Body of pancreas (tissue), 4 donors: Measurements from ENCODE around the gene CIAO2A. TPM values are rescaled to one million over a fixed set of nuclear protein-coding genes. Genes with fewer than 3 reads are reported as not detected.

Experiments used
- ATAC-seq: fragments of 150-250 bp; one replicate; pipeline ENCODE4 v1.9.1; 2016
- DNase-seq, 4 donors: peaks; one replicate each; pipeline ENCODE4 v3.0.0-alpha.2; 2019
- H3K27ac ChIP-seq, 4 donors: fragments of 200-600 bp; sonication (generic); 1 replicate in 3 of 4; 2 replicates in 1 of 4; pipeline versions ENCODE4 v1.5.1 to v1.6.1; 2016 to 2019; ENCODE audit warnings: mild to moderate bottlenecking in 1 of 4, mixed read lengths in 1 of 4, moderate library complexity in 1 of 4
- H3K27me3 ChIP-seq, 2 donors: fragments of 200-600 bp; sonication (generic); one replicate each; pipeline ENCODE4 v1.6.0; 2016; ENCODE audit warnings: mild to moderate bottlenecking in 1 of 2
- H3K36me3 ChIP-seq, 2 donors: fragments of 200-600 bp; sonication (generic); replicated peaks in 1 of 2; 2 replicates each; pipeline ENCODE4 v1.5.1; 2016; ENCODE audit warnings: low read depth in 2 of 2; ENCODE audit not compliant: insufficient read depth in 1 of 2
- H3K4me1 ChIP-seq: fragments of 200-600 bp; sonication (generic); one replicate; pipeline ENCODE4 v1.6.0; 2016
- H3K4me3 ChIP-seq, 2 donors: fragments of 200-600 bp; sonication (generic); 1 replicate in 1 of 2; 2 replicates in 1 of 2; pipeline ENCODE4 v1.5.1; 2016 to 2019
- H3K9me3 ChIP-seq, 3 donors: fragments of 200-600 bp; sonication (generic); 1 replicate in 2 of 3; 2 replicates in 1 of 3; pipeline ENCODE4 v1.5.1; 2016
- POLR2A ChIP-seq, 3 donors: fragments of 450-650 bp; IDR thresholded peaks; one replicate each; pipeline ENCODE4 v1.6.1; 2016; ENCODE audit warnings: antibody characterized with exemption in 3 of 3, mild to moderate bottlenecking in 2 of 3
- WGBS, 2 donors: methylation state at CpG; one replicate each; pipeline ENCODE4 v1.1.5; 2017; 5-methylcytosine and 5-hydroxymethylcytosine counted together
- intact Hi-C: fragments of 100-400 bp; cut with DNase I; formaldehyde crosslinking; loops from one replicate; pipeline ENCODE4 v1.15.1; 2023
- total RNA-seq, 2 donors: library from RNA; depleted of rRNA; stranded (reverse); fragments of >200 nt; gene quantifications; one replicate each; pipeline ENCODE4 v1.1.0, GENCODE V29; 2016
- TF ChIP-seq, protein P1 (sequence below), 7 experiments: fragments of 450-650 bp in 4 of 7; fragments of 200-600 bp in 3 of 7; sonication (generic) in 3 of 7; IDR thresholded peaks; one replicate each; pipeline ENCODE4 v1.5.1; 2016 to 2019; ENCODE audit warnings: antibody characterized with exemption in 7 of 7

CIAO2A gene
- total RNA-seq, 2 donors from 2014 or later, result 48.1 to 57.1 TPM

DNA sequence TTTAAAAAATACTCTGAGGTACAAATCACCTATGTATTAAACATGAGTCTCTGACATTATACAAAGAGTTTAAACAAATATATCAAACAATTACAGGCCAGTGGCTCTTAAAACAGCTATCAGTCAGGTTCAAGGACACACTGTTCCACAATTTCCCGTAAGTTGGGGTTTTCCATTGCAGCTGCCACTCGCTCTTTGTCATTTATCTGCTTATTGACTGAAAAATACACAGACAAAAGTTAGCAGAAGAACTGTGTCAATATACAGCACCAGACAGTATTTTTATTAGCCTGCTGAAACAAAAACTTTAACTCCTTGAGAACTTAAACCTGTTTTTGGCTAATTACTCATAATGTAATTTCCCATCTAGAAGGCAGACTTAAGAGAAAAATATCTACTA, 20.8 kb downstream of the CIAO2A start:
- H3K9me3 ChIP-seq, result no peaks in the 10 kb centered on the region
- ATAC-seq, result peak; percentile 65
- no peaks in the 10 kb centered on the region for H3K36me3 ChIP-seq
- WGBS, 2 donors, result 17 to 31% methylated on average over 2 of the region's 2 CpGs
- peaks cover 69% of the 10 kb centered on the region for H3K4me1 ChIP-seq
- H3K27me3 ChIP-seq, result no peaks in the 10 kb centered on the region
- DNase-seq, result peak; percentile 26 to 75 (median 52)
- intact Hi-C loops, result no loop called here
- TF ChIP-seq, protein P1, sequence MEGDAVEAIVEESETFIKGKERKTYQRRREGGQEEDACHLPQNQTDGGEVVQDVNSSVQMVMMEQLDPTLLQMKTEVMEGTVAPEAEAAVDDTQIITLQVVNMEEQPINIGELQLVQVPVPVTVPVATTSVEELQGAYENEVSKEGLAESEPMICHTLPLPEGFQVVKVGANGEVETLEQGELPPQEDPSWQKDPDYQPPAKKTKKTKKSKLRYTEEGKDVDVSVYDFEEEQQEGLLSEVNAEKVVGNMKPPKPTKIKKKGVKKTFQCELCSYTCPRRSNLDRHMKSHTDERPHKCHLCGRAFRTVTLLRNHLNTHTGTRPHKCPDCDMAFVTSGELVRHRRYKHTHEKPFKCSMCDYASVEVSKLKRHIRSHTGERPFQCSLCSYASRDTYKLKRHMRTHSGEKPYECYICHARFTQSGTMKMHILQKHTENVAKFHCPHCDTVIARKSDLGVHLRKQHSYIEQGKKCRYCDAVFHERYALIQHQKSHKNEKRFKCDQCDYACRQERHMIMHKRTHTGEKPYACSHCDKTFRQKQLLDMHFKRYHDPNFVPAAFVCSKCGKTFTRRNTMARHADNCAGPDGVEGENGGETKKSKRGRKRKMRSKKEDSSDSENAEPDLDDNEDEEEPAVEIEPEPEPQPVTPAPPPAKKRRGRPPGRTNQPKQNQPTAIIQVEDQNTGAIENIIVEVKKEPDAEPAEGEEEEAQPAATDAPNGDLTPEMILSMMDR (IDR thresholded peaks at IDR 0.05), result no peak
- no peak for TF ChIP-seq POLR2A (IDR thresholded peaks at IDR 0.05)
- peak overlapping the region; percentile 62 to 92 (median 83) for H3K27ac ChIP-seq
- H3K4me3 ChIP-seq, result no peak overlapping the region

DNA sequence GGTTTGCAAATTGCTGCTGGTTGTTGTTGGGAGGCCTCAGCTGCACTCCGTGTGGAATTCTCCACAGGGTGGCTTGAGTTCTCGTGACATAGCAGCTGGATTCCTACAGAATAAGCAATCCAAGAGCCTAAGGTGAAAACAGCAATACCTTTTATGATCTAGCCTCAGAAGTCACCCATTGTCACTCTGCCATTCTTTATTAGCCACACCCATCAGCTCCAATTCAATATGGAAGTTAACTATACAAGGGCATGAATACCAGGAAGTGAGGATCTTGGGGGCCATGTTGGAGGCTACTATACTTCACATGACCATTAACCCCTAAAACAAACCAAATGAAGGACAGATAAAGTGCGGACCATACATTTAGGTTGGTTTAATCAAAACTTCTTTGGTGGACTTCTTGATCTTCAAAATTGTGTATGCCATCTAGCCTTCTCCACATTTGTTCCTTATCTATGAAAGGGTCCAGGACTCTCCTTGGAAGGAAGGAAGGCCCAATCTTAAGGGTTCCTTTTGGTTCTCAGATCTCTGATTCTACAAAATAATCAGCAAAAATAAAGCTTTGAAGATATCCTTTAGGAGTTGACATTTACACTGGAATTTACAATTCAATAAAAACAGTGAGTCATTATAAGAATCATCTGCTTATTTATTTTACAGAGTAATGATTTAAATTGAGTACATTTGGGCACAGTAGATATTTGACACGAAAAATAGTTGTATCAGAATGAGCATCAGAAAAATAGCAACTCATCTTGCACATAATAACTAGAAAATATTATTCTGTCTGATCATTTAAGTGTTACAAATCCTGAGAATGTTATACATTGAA, 21.5 kb downstream of the CIAO2A start:
- intact Hi-C loops, result no loop called here
- ATAC-seq, result peak; percentile 25
- no peak for DNase-seq
- WGBS, 2 donors, result 58 to 60% methylated on average over 4 of the region's 4 CpGs
- H3K27ac ChIP-seq, result peak overlapping the region; percentile 76 to 92 (median 83)
- H3K4me3 ChIP-seq, result no peak overlapping the region
- H3K4me1 ChIP-seq, result peaks cover 75% of the 10 kb centered on the region
- H3K27me3 ChIP-seq, result no peaks in the 10 kb centered on the region
- TF ChIP-seq POLR2A (IDR thresholded peaks at IDR 0.05), result no peak
- TF ChIP-seq, protein P1 (IDR thresholded peaks at IDR 0.05), result no peak
- no peaks in the 10 kb centered on the region for H3K9me3 ChIP-seq
- H3K36me3 ChIP-seq, result no peaks in the 10 kb centered on the region

DNA sequence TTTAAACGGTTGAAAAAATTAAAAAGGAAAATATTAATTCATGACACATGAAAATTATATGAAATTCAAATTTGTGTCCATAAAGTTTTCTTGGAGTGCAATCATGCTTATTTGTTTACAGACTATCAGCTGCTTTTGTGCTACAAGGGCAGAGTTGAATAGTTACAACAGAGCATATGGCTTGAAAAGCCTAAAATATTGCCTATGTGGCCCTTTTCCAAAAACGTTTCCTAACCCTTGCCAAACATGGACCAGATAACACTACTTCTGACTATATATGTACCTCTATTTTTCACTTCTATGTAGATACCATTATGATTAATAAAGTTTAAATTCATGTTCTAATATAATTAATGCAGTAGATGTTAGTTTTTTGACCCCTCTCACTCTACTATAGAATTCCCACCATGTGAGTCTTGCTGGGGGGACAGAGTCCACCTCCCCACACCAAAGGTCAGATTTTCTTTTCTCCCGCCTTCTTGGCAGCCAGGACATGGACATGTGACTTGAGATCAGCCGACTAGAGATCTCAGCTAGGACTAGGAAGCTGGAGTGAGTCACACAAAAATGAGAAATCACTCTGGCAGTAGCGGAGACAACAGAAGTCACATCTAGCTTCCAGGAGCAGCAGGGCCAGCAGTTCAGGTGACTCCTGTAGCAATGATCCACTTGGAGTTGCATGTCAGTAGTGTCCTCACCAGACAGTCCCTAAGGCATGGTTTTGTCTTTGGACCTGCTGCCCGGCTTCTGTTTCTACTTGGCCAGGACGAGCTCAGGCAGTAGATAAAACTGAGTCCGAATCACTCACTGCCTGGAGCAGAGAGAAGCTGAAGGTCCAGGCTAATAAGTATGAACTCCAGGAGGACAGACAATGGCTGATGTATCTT, 22.4 kb downstream of the CIAO2A start:
- Histone ChIP-seq H3K36me3 (no peaks in the 10 kb centered on the region), H3K27ac (peak overlapping the region; percentile 76 to 92 (median 83)), H3K4me1 (peaks cover 70% of the 10 kb centered on the region), H3K27me3 (no peaks in the 10 kb centered on the region), H3K4me3 (no peak overlapping the region), H3K9me3 (no peaks in the 10 kb centered on the region)
- DNase-seq, result peak; percentile 69 to 84 (median 78)
- intact Hi-C loops, result no loop called here
- WGBS, 2 donors, result 30 to 38% methylated on average over 5 to 8 of the region's 8 CpGs
- TF ChIP-seq, protein P1 (IDR thresholded peaks at IDR 0.05), result no peak
- peak in 2 of 3 donors; percentile 64 to 67 for TF ChIP-seq POLR2A (IDR thresholded peaks at IDR 0.05)
- peak; percentile 84 for ATAC-seq

DNA sequence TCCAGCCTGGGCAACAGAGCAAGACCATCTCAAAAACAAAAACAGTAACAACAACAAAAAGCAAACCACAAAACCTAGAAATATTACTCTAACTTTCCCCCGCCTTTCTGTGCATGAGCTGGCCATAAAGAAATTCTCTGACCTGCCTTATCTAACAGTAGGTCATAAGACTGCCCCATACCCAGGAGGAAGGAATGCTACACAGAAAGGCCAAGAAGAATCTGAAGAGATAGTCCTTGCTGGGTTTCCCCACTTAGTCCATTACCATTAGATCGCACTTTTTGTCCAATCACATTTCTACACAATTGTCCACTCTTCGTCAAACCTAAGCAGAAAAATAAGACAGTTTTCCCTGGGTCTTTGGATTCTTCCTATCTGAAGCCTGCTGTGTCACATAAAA, 23.5 kb downstream of the CIAO2A start:
- H3K36me3 ChIP-seq, result no peaks in the 10 kb centered on the region
- WGBS, 2 donors, result 96 to 98% methylated on average over 3 of the region's 3 CpGs
- intact Hi-C loops, result no loop called here
- no peaks in the 10 kb centered on the region for H3K9me3 ChIP-seq
- H3K27me3 ChIP-seq, result no peaks in the 10 kb centered on the region
- H3K27ac ChIP-seq, result peak overlapping the region in 3 of 4 donors; percentile 78 to 92 (median 88)
- no peak for TF ChIP-seq POLR2A (IDR thresholded peaks at IDR 0.05)
- TF ChIP-seq, protein P1 (IDR thresholded peaks at IDR 0.05), result no peak
- no peak overlapping the region for H3K4me3 ChIP-seq
- H3K4me1 ChIP-seq, result peaks cover 65% of the 10 kb centered on the region
- ATAC-seq, result no peak
- DNase-seq, result no peak
